K562 (cell line): ENCODE data around the gene ALKBH3. TPM values are rescaled to one million over a fixed set of nuclear protein-coding genes. Genes with fewer than 3 reads are reported as not detected.

ENCODE experiments used
- ADNP ChIP-seq: fragments of 200-800 bp; sonication (Bioruptor generic); IDR thresholded peaks from 2 replicates; pipeline ENCODE4 v1.6.1; 2016; ENCODE audit warnings: missing genetic modification characterization, missing compliant biosample characterization
- NCOA2 ChIP-seq, 2 experiments: fragments of 450-650 bp; IDR thresholded peaks; 2 replicates each; pipeline ENCODE4 v1.6.1; 2018; ENCODE audit warnings: mild to moderate bottlenecking in 2 of 2, moderate library complexity in 1 of 2; ENCODE audit not compliant: partially characterized antibody in 2 of 2
- POLR3G ChIP-seq: IDR thresholded peaks from 2 replicates; pipeline ENCODE4 v1.6.1; 2011; ENCODE audit not compliant: insufficient read length, insufficient replicate concordance; ENCODE audit errors: extremely low read depth
- SMARCA5 ChIP-seq: fragments of 450-650 bp; IDR thresholded peaks from 2 replicates; pipeline ENCODE4 v1.6.1; 2016
- ZNF696 ChIP-seq: fragments of 250-450 bp; sonication (Bioruptor Pico); conservative IDR thresholded peaks from 2 replicates; pipeline ENCODE4 v1.4.0; 2020; ENCODE audit warnings: mild to moderate bottlenecking, moderate library complexity
- polyA plus RNA-seq, 8 experiments: library from polyadenylated mRNA; depleted of rRNA in 4 of 8; stranded (reverse) in 5 of 8; unstranded in 3 of 8; fragments of >200 nt; fragmentation: Nextera tagmentation in 2 of 8; fragmentation: Illumina TruSeq in 1 of 8; extraction: Ambion mirVana in 2 of 8; extraction: Trizol in 1 of 8; gene quantifications; 2 replicates each; pipeline versions ENCODE4 v1.2.1 to v1.2.3, GENCODE V29; 2011 to 2014; ENCODE audit warnings: inconsistent platforms in 1 of 8, missing spikeins in 1 of 8
- total RNA-seq, 7 experiments: library from RNA; depleted of rRNA in 6 of 7; stranded (reverse); fragments of >200 nt in 6 of 7; fragmentation: Illumina TruSeq in 2 of 7; extraction: Trizol in 2 of 7; gene quantifications; 2 replicates each; pipeline versions ENCODE4 v1.2.1 to v1.2.3, GENCODE V29; 2011 to 2021; ENCODE audit warnings: low replicate concordance in 1 of 7
- TF ChIP-seq, protein P1 (sequence below): fragments of 450-650 bp; conservative IDR thresholded peaks from 2 replicates; pipeline ENCODE4 v1.6.1; 2016; ENCODE audit warnings: missing genetic modification characterization, low read depth, mild to moderate bottlenecking, control low read depth, missing compliant biosample characterization
- TF ChIP-seq, protein P2 (sequence below), 2 experiments: fragments of 150-350 bp in 1 of 2; IDR thresholded peaks; 2 replicates each; pipeline ENCODE4 v1.6.1; 2012 to 2016; ENCODE audit warnings: low read depth in 2 of 2, low read length in 2 of 2, mild to moderate bottlenecking in 1 of 2, moderate library complexity in 1 of 2
- TF ChIP-seq, protein P3 (sequence below): sonication (generic); formaldehyde crosslinking; IDR thresholded peaks from 2 replicates; pipeline ENCODE4 v1.8.0; 2022; ENCODE audit warnings: mild to moderate bottlenecking, missing genetic modification reagents
- TF ChIP-seq, protein P4 (sequence below): sonication (generic); formaldehyde crosslinking; IDR thresholded peaks from 2 replicates; pipeline ENCODE4 v1.8.0; 2023; ENCODE audit warnings: mild to moderate bottlenecking, missing genetic modification reagents

Gene ALKBH3
- total and polyA plus RNA-seq, 9 of the 15 experiments (the other 6 are each of a cell fraction or from before 2014, with no cell fraction given) = 16.0 to 49.9 (median 36.5) TPM

DNA sequence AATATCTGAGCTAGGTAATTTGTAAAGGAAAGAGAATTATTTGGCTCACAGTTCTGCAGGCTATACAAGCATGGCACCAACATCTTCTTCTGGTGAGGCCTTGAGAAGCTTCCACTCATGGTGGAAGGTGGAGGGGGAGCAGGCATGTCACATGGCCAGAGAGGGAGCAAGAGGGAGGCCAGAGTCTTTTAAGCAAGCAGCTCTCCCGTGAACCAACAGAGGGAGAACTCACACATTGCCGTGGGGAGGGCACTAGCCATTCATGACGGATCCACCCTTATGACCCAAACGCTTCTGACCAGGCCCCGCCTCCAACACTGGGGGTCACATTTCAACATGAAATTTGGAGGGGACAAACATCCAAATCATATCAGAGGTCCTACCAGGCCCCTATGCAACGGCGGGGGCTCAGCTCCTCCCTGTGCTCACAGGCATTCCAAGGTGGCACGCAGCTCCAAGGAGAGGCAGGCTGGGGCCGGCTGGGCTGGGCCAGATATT, 66.4 kb downstream of the ALKBH3 start (continued):
- TF ChIP-seq, protein P1, sequence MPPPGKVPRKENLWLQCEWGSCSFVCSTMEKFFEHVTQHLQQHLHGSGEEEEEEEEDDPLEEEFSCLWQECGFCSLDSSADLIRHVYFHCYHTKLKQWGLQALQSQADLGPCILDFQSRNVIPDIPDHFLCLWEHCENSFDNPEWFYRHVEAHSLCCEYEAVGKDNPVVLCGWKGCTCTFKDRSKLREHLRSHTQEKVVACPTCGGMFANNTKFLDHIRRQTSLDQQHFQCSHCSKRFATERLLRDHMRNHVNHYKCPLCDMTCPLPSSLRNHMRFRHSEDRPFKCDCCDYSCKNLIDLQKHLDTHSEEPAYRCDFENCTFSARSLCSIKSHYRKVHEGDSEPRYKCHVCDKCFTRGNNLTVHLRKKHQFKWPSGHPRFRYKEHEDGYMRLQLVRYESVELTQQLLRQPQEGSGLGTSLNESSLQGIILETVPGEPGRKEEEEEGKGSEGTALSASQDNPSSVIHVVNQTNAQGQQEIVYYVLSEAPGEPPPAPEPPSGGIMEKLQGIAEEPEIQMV = no peak
- TF ChIP-seq, protein P2, sequence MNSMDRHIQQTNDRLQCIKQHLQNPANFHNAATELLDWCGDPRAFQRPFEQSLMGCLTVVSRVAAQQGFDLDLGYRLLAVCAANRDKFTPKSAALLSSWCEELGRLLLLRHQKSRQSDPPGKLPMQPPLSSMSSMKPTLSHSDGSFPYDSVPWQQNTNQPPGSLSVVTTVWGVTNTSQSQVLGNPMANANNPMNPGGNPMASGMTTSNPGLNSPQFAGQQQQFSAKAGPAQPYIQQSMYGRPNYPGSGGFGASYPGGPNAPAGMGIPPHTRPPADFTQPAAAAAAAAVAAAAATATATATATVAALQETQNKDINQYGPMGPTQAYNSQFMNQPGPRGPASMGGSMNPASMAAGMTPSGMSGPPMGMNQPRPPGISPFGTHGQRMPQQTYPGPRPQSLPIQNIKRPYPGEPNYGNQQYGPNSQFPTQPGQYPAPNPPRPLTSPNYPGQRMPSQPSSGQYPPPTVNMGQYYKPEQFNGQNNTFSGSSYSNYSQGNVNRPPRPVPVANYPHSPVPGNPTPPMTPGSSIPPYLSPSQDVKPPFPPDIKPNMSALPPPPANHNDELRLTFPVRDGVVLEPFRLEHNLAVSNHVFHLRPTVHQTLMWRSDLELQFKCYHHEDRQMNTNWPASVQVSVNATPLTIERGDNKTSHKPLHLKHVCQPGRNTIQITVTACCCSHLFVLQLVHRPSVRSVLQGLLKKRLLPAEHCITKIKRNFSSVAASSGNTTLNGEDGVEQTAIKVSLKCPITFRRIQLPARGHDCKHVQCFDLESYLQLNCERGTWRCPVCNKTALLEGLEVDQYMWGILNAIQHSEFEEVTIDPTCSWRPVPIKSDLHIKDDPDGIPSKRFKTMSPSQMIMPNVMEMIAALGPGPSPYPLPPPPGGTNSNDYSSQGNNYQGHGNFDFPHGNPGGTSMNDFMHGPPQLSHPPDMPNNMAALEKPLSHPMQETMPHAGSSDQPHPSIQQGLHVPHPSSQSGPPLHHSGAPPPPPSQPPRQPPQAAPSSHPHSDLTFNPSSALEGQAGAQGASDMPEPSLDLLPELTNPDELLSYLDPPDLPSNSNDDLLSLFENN (IDR thresholded peaks at IDR 0.05; ENCODE audit: low read depth in 2 of 2, low read length in 2 of 2) = no peak
- TF ChIP-seq ZNF696 (CRISPR knock-in tag) (no peak), SMARCA5 (no peak), POLR3G (no peak), ADNP (tag) (no peak), NCOA2 (IDR thresholded peaks at IDR 0.05; ENCODE audit: partially characterized antibody in 2 of 2) (no peak)
- TF ChIP-seq, protein P3, sequence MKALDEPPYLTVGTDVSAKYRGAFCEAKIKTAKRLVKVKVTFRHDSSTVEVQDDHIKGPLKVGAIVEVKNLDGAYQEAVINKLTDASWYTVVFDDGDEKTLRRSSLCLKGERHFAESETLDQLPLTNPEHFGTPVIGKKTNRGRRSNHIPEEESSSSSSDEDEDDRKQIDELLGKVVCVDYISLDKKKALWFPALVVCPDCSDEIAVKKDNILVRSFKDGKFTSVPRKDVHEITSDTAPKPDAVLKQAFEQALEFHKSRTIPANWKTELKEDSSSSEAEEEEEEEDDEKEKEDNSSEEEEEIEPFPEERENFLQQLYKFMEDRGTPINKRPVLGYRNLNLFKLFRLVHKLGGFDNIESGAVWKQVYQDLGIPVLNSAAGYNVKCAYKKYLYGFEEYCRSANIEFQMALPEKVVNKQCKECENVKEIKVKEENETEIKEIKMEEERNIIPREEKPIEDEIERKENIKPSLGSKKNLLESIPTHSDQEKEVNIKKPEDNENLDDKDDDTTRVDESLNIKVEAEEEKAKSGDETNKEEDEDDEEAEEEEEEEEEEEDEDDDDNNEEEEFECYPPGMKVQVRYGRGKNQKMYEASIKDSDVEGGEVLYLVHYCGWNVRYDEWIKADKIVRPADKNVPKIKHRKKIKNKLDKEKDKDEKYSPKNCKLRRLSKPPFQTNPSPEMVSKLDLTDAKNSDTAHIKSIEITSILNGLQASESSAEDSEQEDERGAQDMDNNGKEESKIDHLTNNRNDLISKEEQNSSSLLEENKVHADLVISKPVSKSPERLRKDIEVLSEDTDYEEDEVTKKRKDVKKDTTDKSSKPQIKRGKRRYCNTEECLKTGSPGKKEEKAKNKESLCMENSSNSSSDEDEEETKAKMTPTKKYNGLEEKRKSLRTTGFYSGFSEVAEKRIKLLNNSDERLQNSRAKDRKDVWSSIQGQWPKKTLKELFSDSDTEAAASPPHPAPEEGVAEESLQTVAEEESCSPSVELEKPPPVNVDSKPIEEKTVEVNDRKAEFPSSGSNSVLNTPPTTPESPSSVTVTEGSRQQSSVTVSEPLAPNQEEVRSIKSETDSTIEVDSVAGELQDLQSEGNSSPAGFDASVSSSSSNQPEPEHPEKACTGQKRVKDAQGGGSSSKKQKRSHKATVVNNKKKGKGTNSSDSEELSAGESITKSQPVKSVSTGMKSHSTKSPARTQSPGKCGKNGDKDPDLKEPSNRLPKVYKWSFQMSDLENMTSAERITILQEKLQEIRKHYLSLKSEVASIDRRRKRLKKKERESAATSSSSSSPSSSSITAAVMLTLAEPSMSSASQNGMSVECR (CRISPR knock-in tag) = no peak
- TF ChIP-seq, protein P4, sequence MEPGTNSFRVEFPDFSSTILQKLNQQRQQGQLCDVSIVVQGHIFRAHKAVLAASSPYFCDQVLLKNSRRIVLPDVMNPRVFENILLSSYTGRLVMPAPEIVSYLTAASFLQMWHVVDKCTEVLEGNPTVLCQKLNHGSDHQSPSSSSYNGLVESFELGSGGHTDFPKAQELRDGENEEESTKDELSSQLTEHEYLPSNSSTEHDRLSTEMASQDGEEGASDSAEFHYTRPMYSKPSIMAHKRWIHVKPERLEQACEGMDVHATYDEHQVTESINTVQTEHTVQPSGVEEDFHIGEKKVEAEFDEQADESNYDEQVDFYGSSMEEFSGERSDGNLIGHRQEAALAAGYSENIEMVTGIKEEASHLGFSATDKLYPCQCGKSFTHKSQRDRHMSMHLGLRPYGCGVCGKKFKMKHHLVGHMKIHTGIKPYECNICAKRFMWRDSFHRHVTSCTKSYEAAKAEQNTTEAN (CRISPR knock-in tag) = no peak
